GM12878 (cell line): ENCODE measurements around the gene SAMD7. TPM values are rescaled to one million over a fixed set of nuclear protein-coding genes. Genes with fewer than 3 reads are reported as not detected.

Source experiments
- E2F4 ChIP-seq: IDR thresholded peaks from 2 replicates; pipeline ENCODE4 v1.6.1; 2012; ENCODE audit warnings: low read depth, low read length, improper control_type of control experiment
- ETV6 ChIP-seq, 2 experiments: fragments of 450-650 bp in 1 of 2; IDR thresholded peaks in 1 of 2; conservative IDR thresholded peaks in 1 of 2; 2 replicates each; pipeline ENCODE4 v1.6.1; 2014; ENCODE audit warnings: antibody characterized with exemption in 1 of 2, borderline replicate concordance in 1 of 2, low read depth in 1 of 2, mild to moderate bottlenecking in 1 of 2, moderate library complexity in 1 of 2
- HDAC2 ChIP-seq: fragments of 200-600 bp; sonication (generic); IDR thresholded peaks from 2 replicates; pipeline ENCODE4 v1.6.1; 2017
- IRF4 ChIP-seq: IDR thresholded peaks from 2 replicates; pipeline ENCODE4 v1.6.1; 2011; ENCODE audit warnings: low read depth, low read length
- NFYA ChIP-seq: IDR thresholded peaks from 2 replicates; pipeline ENCODE4 v1.6.1; 2011; ENCODE audit warnings: low read depth, mild to moderate bottlenecking, low read length, improper control_type of control experiment, borderline replicate concordance
- NR2F1 ChIP-seq: fragments of 450-650 bp; conservative IDR thresholded peaks from 2 replicates; pipeline ENCODE4 v1.6.1; 2017; ENCODE audit warnings: mild to moderate bottlenecking
- PAX5 ChIP-seq: IDR thresholded peaks from 2 replicates; pipeline ENCODE4 v1.6.1; 2011; ENCODE audit warnings: low read depth, low read length, borderline replicate concordance
- PKNOX1 ChIP-seq: fragments of 450-650 bp; IDR thresholded peaks from 2 replicates; pipeline ENCODE4 v1.6.1; 2016; ENCODE audit warnings: mild to moderate bottlenecking
- RAD21 ChIP-seq: IDR thresholded peaks from 2 replicates; pipeline ENCODE4 v1.6.1; 2011; ENCODE audit warnings: mild to moderate bottlenecking, low read depth, low read length, moderate library complexity; ENCODE audit not compliant: insufficient read depth
- RCOR1 ChIP-seq: conservative IDR thresholded peaks from 2 replicates; pipeline ENCODE4 v1.6.1; 2012; ENCODE audit warnings: low read depth, low read length, improper control_type of control experiment
- RELB ChIP-seq: fragments of 450-650 bp; IDR thresholded peaks from 2 replicates; pipeline ENCODE4 v1.6.1; 2017; ENCODE audit warnings: low read depth, mild to moderate bottlenecking, moderate library complexity
- SMAD1 ChIP-seq: fragments of 450-650 bp; IDR thresholded peaks from 2 replicates; pipeline ENCODE4 v1.6.1; 2018; ENCODE audit warnings: mild to moderate bottlenecking, low read depth; ENCODE audit not compliant: partially characterized antibody
- SP1 ChIP-seq: IDR thresholded peaks from one replicate; pipeline ENCODE4 v1.6.1; 2011; ENCODE audit warnings: low read depth, low read length
- ZNF592 ChIP-seq: fragments of 450-650 bp; IDR thresholded peaks from 2 replicates; pipeline ENCODE4 v1.6.1; 2017; ENCODE audit warnings: mild to moderate bottlenecking, moderate library complexity
- polyA plus RNA-seq, 11 experiments: library from polyadenylated mRNA; depleted of rRNA in 4 of 11; unstranded in 6 of 11; stranded (reverse) in 5 of 11; fragments of >200 nt; fragmentation: Nextera tagmentation in 4 of 11; fragmentation: Illumina TruSeq in 1 of 11; extraction: Ambion mirVana in 4 of 11; extraction: Trizol in 1 of 11; gene quantifications; 1 replicate in 1 of 11; 2 replicates in 10 of 11; pipeline versions ENCODE4 v1.2.1 to v1.2.3, GENCODE V29; 2011 to 2016; ENCODE audit warnings: inconsistent platforms in 2 of 11, missing spikeins in 2 of 11, low read depth in 1 of 11
- total RNA-seq, 4 experiments: library from RNA; depleted of rRNA in 3 of 4; stranded (reverse); fragments of >200 nt in 3 of 4; fragmentation: Illumina TruSeq in 1 of 4; extraction: Trizol in 1 of 4; gene quantifications; 2 replicates each; pipeline versions ENCODE4 v1.2.1 to v1.2.3, GENCODE V29; 2013 to 2021

The SAMD7 gene
- total and polyA plus RNA-seq, 10 of the 15 experiments (the other 5 are each of a cell fraction or from before 2014, with no cell fraction given) = 0.03 to 0.11 (median 0.07) TPM; not detected in 3

- no peak for TF ChIP-seq IRF4
- TF ChIP-seq PKNOX1 = no peak
- no peak for TF ChIP-seq ETV6 (conservative IDR thresholded peaks at IDR 0.05 in 1 of 2, IDR thresholded peaks at IDR 0.05 in 1 of 2; ENCODE audit: borderline replicate concordance in 1 of 2, low read depth in 1 of 2)
- no peak for TF ChIP-seq ZNF592
- TF ChIP-seq RELB = no peak
- no peak for TF ChIP-seq RCOR1
- 0 out of 2 replicates have a peak, but pooled peaks have one; percentile 0 for TF ChIP-seq PAX5
- TF ChIP-seq SP1 = no peak
- TF ChIP-seq E2F4 = no peak
- TF ChIP-seq SMAD1 = no peak
- no peak for TF ChIP-seq NFYA
- no peak for TF ChIP-seq HDAC2
- no peak for TF ChIP-seq RAD21
- peak; percentile 45 for TF ChIP-seq NR2F1
Measured at GRCh38 chr3:169966951-169967915, 55.9 kb downstream of the SAMD7 start (continued).
